WTC11 (cell line): ENCODE results near the gene IGF2BP1. TPM values are rescaled to one million over a fixed set of nuclear protein-coding genes. Genes with fewer than 3 reads are reported as not detected.

Experiments used
- ATAC-seq: fragments of 200-7000 bp; cut with Tn5 transposase; 2 replicates; pipeline ENCODE4 v1.10.0; 2021; ENCODE audit warnings: mild to moderate bottlenecking, moderate library complexity
- CTCF ChIA-PET: fragments of 300-600 bp; sonication (Branson Sonifier 250); formaldehyde crosslinking; loops from one replicate; lab custom pipeline; 2021; ENCODE audit warnings: antibody characterized with exemption; lab: Charles Lee
- POLR2A ChIA-PET: fragments of 350-600 bp; sonication (Branson Sonifier 250); formaldehyde crosslinking; loops from one replicate; lab custom pipeline; 2021; ENCODE audit warnings: antibody characterized with exemption; lab: Charles Lee
- DNase-seq: peaks from one replicate; pipeline ENCODE4 v3.0.0; 2021; ENCODE audit warnings: low spot score
- H3K27ac Mint-ChIP-seq: 2 replicates; pipeline ENCODE4 v1.8.0; 2021; ENCODE audit warnings: mixed read lengths
- H3K27me3 Mint-ChIP-seq: 2 replicates; pipeline ENCODE4 v1.8.0; 2021; ENCODE audit warnings: low read depth, mild to moderate bottlenecking, moderate library complexity, mixed read lengths
- H3K36me3 Mint-ChIP-seq: 2 replicates; pipeline ENCODE4 v1.8.0; 2021; ENCODE audit warnings: mixed read lengths
- H3K4me1 Mint-ChIP-seq: 2 replicates; pipeline ENCODE4 v1.8.0; 2022; ENCODE audit warnings: mixed read lengths
- H3K4me3 Mint-ChIP-seq: 2 replicates; pipeline ENCODE4 v1.8.0; 2021; ENCODE audit warnings: mild to moderate bottlenecking, moderate library complexity, mixed read lengths
- H3K9me3 Mint-ChIP-seq: 2 replicates; pipeline ENCODE4 v1.8.0; 2021; ENCODE audit warnings: mixed read lengths
- FOXK1 ChIP-seq: sonication (generic); formaldehyde crosslinking; IDR thresholded peaks from 2 replicates; pipeline ENCODE4 v1.8.0; 2022; ENCODE audit warnings: mild to moderate bottlenecking, moderate library complexity, missing genetic modification reagents
- HMGA2 ChIP-seq: fragments of 250-450 bp; sonication (Bioruptor Pico); IDR thresholded peaks from 2 replicates; pipeline ENCODE4 v1.4.0; 2021; ENCODE audit warnings: mild to moderate bottlenecking, moderate library complexity
- KAT7 ChIP-seq: sonication (generic); formaldehyde crosslinking; IDR thresholded peaks from 2 replicates; pipeline ENCODE4 v1.8.1; 2023; ENCODE audit warnings: missing genetic modification reagents, mild to moderate bottlenecking, borderline replicate concordance
- NFATC4 ChIP-seq: fragments of 250-450 bp; sonication (Bioruptor Pico); IDR thresholded peaks from 2 replicates; pipeline ENCODE4 v1.9.0; 2021; ENCODE audit warnings: mild to moderate bottlenecking
- RELA ChIP-seq: sonication (generic); formaldehyde crosslinking; IDR thresholded peaks from 2 replicates; pipeline ENCODE4 v1.8.1; 2022; ENCODE audit warnings: missing genetic modification reagents, mild to moderate bottlenecking, borderline replicate concordance
- SOX15 ChIP-seq: fragments of 250-450 bp; sonication (Bioruptor Pico); IDR thresholded peaks from 2 replicates; pipeline ENCODE4 v1.9.0; 2021; ENCODE audit warnings: mild to moderate bottlenecking
- TP53 ChIP-seq: sonication (generic); formaldehyde crosslinking; IDR thresholded peaks from 2 replicates; pipeline ENCODE4 v1.8.1; 2023; ENCODE audit warnings: mild to moderate bottlenecking, missing genetic modification reagents
- ZNF232 ChIP-seq: sonication (generic); formaldehyde crosslinking; IDR thresholded peaks from 2 replicates; pipeline ENCODE4 v1.8.0; 2022; ENCODE audit warnings: mild to moderate bottlenecking, missing genetic modification reagents
- ZNF396 ChIP-seq: fragments of 250-450 bp; sonication (Bioruptor Pico); IDR thresholded peaks from 2 replicates; pipeline ENCODE4 v1.8.0; 2021; ENCODE audit warnings: mild to moderate bottlenecking, moderate library complexity, borderline replicate concordance
- ZNF416 ChIP-seq: fragments of 250-450 bp; sonication (Bioruptor Pico); IDR thresholded peaks from 2 replicates; pipeline ENCODE4 v1.9.0; 2021; ENCODE audit warnings: mild to moderate bottlenecking, inconsistent platforms
- total RNA-seq: library from RNA; stranded (reverse); gene quantifications from 3 replicates; pipeline ENCODE4 v1.2.3, GENCODE V29; 2021
- TF ChIP-seq, protein P1 (sequence below): sonication (generic); formaldehyde crosslinking; IDR thresholded peaks from 2 replicates; pipeline ENCODE4 v1.8.1; 2023; ENCODE audit warnings: mild to moderate bottlenecking, missing genetic modification reagents
- TF ChIP-seq, protein P2 (sequence below): sonication (generic); formaldehyde crosslinking; IDR thresholded peaks from 2 replicates; pipeline ENCODE4 v1.8.0; 2023; ENCODE audit warnings: missing genetic modification reagents, mild to moderate bottlenecking, borderline replicate concordance
- TF ChIP-seq, protein P3 (sequence below): sonication (generic); formaldehyde crosslinking; IDR thresholded peaks from 2 replicates; pipeline ENCODE4 v1.8.1; 2022; ENCODE audit warnings: low read depth, missing genetic modification reagents, borderline replicate concordance
- TF ChIP-seq, protein P4 (sequence below): sonication (generic); formaldehyde crosslinking; IDR thresholded peaks from 2 replicates; pipeline ENCODE4 v1.8.1; 2023; ENCODE audit warnings: mild to moderate bottlenecking, missing genetic modification reagents, borderline replicate concordance
- TF ChIP-seq, protein P5 (sequence below): sonication (generic); formaldehyde crosslinking; IDR thresholded peaks from 2 replicates; pipeline ENCODE4 v1.8.0; 2022; ENCODE audit warnings: mild to moderate bottlenecking, missing genetic modification reagents

The IGF2BP1 gene
- total RNA-seq, 1 experiment from 2014 or later: 392 TPM

DNA sequence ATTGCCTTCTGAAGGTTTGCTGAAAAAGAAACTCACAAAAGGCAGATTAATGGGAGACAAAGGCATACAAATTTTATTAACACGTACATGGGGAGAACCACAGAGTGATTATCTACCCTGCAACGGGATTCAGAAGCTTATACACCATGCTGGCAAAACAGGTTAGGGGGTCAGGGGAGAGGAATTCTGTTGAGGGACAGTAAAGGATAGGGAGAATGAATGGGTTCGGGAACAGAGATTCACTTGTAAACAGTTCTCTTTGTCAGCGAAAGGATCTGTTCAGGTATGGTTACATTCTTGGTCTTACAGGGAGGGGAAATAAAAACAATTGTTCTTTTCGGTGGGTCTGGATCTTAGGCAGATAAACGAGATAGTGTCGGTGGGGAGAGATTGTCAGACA, 81.1 kb downstream of the IGF2BP1 start (continued):
- TF ChIP-seq, protein P1, sequence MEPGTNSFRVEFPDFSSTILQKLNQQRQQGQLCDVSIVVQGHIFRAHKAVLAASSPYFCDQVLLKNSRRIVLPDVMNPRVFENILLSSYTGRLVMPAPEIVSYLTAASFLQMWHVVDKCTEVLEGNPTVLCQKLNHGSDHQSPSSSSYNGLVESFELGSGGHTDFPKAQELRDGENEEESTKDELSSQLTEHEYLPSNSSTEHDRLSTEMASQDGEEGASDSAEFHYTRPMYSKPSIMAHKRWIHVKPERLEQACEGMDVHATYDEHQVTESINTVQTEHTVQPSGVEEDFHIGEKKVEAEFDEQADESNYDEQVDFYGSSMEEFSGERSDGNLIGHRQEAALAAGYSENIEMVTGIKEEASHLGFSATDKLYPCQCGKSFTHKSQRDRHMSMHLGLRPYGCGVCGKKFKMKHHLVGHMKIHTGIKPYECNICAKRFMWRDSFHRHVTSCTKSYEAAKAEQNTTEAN: no peak
- TF ChIP-seq, protein P2, sequence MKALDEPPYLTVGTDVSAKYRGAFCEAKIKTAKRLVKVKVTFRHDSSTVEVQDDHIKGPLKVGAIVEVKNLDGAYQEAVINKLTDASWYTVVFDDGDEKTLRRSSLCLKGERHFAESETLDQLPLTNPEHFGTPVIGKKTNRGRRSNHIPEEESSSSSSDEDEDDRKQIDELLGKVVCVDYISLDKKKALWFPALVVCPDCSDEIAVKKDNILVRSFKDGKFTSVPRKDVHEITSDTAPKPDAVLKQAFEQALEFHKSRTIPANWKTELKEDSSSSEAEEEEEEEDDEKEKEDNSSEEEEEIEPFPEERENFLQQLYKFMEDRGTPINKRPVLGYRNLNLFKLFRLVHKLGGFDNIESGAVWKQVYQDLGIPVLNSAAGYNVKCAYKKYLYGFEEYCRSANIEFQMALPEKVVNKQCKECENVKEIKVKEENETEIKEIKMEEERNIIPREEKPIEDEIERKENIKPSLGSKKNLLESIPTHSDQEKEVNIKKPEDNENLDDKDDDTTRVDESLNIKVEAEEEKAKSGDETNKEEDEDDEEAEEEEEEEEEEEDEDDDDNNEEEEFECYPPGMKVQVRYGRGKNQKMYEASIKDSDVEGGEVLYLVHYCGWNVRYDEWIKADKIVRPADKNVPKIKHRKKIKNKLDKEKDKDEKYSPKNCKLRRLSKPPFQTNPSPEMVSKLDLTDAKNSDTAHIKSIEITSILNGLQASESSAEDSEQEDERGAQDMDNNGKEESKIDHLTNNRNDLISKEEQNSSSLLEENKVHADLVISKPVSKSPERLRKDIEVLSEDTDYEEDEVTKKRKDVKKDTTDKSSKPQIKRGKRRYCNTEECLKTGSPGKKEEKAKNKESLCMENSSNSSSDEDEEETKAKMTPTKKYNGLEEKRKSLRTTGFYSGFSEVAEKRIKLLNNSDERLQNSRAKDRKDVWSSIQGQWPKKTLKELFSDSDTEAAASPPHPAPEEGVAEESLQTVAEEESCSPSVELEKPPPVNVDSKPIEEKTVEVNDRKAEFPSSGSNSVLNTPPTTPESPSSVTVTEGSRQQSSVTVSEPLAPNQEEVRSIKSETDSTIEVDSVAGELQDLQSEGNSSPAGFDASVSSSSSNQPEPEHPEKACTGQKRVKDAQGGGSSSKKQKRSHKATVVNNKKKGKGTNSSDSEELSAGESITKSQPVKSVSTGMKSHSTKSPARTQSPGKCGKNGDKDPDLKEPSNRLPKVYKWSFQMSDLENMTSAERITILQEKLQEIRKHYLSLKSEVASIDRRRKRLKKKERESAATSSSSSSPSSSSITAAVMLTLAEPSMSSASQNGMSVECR (CRISPR knock-in tag): no peak
- no peak for TF ChIP-seq ZNF232 (CRISPR knock-in tag)
- no peak for TF ChIP-seq TP53 (CRISPR knock-in tag)
- TF ChIP-seq, protein P3, sequence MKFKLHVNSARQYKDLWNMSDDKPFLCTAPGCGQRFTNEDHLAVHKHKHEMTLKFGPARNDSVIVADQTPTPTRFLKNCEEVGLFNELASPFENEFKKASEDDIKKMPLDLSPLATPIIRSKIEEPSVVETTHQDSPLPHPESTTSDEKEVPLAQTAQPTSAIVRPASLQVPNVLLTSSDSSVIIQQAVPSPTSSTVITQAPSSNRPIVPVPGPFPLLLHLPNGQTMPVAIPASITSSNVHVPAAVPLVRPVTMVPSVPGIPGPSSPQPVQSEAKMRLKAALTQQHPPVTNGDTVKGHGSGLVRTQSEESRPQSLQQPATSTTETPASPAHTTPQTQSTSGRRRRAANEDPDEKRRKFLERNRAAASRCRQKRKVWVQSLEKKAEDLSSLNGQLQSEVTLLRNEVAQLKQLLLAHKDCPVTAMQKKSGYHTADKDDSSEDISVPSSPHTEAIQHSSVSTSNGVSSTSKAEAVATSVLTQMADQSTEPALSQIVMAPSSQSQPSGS (CRISPR knock-in tag): no peak

DNA sequence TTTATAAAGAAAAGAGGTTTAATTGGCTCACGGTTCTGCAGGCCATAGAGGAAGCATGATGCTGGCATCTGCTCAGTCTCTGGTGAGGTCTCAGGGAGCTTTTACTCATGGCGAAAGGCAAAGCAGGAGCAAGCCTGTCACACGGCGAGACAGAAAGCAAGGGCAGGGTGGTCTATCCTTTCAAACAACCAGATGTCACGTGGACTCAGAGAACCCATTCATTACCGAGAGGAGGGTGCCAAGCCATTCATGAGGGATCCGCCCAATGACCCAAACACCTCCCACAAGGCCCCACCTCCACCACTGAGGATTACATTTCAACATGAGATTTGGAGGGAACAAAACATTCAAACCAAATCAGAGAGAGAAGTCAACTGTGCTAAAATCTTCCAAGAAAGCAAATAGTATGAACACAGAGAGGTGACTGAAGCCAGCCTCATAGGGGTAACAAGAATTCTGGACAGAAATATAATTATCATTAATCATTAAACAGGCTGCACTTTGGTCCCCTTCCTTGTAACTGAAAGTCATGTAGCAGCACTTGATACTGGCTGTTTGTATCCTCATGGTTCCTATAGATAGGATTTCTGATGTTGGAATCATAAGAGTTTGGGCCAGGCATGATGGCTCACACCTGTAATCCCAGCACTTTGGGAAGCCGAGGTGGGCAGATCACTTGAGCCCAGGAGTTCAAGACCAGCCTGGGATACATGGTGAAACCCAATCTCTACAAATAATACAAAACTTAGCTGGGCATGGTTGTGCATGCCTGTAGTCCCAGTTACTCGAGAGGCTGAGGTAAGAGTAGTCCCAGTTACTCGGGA, 82.9 kb downstream of the IGF2BP1 start:
- CTCF ChIA-PET: no interaction called here
- TF ChIP-seq ZNF232 (CRISPR knock-in tag) (no peak), NFATC4 (CRISPR knock-in tag) (no peak), KAT7 (CRISPR knock-in tag) (no peak), HMGA2 (CRISPR knock-in tag) (no peak), FOXK1 (CRISPR knock-in tag) (no peak), ZNF416 (CRISPR knock-in tag) (no peak), SOX15 (CRISPR knock-in tag) (no peak), RELA (CRISPR knock-in tag) (no peak), ZNF396 (no peak)
- TF ChIP-seq, protein P4, sequence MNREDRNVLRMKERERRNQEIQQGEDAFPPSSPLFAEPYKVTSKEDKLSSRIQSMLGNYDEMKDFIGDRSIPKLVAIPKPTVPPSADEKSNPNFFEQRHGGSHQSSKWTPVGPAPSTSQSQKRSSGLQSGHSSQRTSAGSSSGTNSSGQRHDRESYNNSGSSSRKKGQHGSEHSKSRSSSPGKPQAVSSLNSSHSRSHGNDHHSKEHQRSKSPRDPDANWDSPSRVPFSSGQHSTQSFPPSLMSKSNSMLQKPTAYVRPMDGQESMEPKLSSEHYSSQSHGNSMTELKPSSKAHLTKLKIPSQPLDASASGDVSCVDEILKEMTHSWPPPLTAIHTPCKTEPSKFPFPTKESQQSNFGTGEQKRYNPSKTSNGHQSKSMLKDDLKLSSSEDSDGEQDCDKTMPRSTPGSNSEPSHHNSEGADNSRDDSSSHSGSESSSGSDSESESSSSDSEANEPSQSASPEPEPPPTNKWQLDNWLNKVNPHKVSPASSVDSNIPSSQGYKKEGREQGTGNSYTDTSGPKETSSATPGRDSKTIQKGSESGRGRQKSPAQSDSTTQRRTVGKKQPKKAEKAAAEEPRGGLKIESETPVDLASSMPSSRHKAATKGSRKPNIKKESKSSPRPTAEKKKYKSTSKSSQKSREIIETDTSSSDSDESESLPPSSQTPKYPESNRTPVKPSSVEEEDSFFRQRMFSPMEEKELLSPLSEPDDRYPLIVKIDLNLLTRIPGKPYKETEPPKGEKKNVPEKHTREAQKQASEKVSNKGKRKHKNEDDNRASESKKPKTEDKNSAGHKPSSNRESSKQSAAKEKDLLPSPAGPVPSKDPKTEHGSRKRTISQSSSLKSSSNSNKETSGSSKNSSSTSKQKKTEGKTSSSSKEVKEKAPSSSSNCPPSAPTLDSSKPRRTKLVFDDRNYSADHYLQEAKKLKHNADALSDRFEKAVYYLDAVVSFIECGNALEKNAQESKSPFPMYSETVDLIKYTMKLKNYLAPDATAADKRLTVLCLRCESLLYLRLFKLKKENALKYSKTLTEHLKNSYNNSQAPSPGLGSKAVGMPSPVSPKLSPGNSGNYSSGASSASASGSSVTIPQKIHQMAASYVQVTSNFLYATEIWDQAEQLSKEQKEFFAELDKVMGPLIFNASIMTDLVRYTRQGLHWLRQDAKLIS: no peak
- TF ChIP-seq, protein P5, sequence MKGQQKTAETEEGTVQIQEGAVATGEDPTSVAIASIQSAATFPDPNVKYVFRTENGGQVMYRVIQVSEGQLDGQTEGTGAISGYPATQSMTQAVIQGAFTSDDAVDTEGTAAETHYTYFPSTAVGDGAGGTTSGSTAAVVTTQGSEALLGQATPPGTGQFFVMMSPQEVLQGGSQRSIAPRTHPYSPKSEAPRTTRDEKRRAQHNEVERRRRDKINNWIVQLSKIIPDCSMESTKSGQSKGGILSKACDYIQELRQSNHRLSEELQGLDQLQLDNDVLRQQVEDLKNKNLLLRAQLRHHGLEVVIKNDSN (CRISPR knock-in tag): no peak
- no peaks in the 10 kb centered on the region for H3K36me3 Mint-ChIP-seq
- H3K4me1 Mint-ChIP-seq: peaks cover 6% of the 10 kb centered on the region
- peaks cover 8% of the 10 kb centered on the region for H3K9me3 Mint-ChIP-seq
- H3K27ac Mint-ChIP-seq: no peak overlapping the region
- POLR2A ChIA-PET: no interaction called here
- DNase-seq (no peak), ATAC-seq (no peak)
- H3K4me3 Mint-ChIP-seq: no peak overlapping the region
- no peaks in the 10 kb centered on the region; the same call in 1 of the 2 replicates for H3K27me3 Mint-ChIP-seq
